Smooth muscle cell (in vitro differentiated cells): ENCODE results near the gene CT47B1. TPM values are rescaled to one million over a fixed set of nuclear protein-coding genes. Genes with fewer than 3 reads are reported as not detected.
"Not testable (repeated sequence)": the region's sequence is repeated elsewhere in the genome, so short reads cannot be mapped to it uniquely, and the experiment has no call there.

Experiments used
- DNase-seq: peaks from one replicate; lab custom pipeline; 2025; ENCODE audit not compliant: unreplicated experiment; lab: John Stamatoyannopoulos, UW
- H2AFZ ChIP-seq: fragments of 200-600 bp; sonication (generic); 2 replicates; pipeline ENCODE4 v1.6.0; 2016; ENCODE audit warnings: antibody characterized with exemption, low read depth, mild to moderate bottlenecking
- H3F3A ChIP-seq: fragments of 200-600 bp; sonication (generic); 2 replicates; pipeline ENCODE4 v1.6.0; 2017; ENCODE audit warnings: antibody characterized with exemption, low read depth
- H3K27ac ChIP-seq: fragments of 200-600 bp; sonication (generic); 2 replicates; pipeline ENCODE4 v1.5.1; 2016; ENCODE audit warnings: low read depth, mild to moderate bottlenecking
- H3K27me3 ChIP-seq: fragments of 200-600 bp; sonication (generic); 2 replicates; pipeline ENCODE4 v1.6.1; 2016; ENCODE audit warnings: low read depth, mild to moderate bottlenecking
- H3K36me3 ChIP-seq: fragments of 200-600 bp; sonication (generic); 2 replicates; pipeline ENCODE4 v1.5.1; 2016; ENCODE audit warnings: low read depth
- H3K4me1 ChIP-seq: fragments of 200-600 bp; sonication (generic); 2 replicates; pipeline ENCODE4 v1.5.1; 2016; ENCODE audit warnings: low read depth
- H3K4me2 ChIP-seq: fragments of 200-600 bp; sonication (generic); 2 replicates; pipeline ENCODE4 v1.6.0; 2016; ENCODE audit warnings: mild to moderate bottlenecking
- H3K4me3 ChIP-seq: fragments of 200-600 bp; sonication (generic); 2 replicates; pipeline ENCODE4 v1.5.1; 2016; ENCODE audit warnings: mild to moderate bottlenecking
- H3K79me2 ChIP-seq: fragments of 200-600 bp; sonication (generic); 2 replicates; pipeline ENCODE4 v1.6.0; 2016; ENCODE audit warnings: low read depth, mild to moderate bottlenecking
- H3K9ac ChIP-seq: fragments of 200-600 bp; sonication (generic); 2 replicates; pipeline ENCODE4 v1.6.0; 2016; ENCODE audit warnings: low read depth
- H3K9me3 ChIP-seq: fragments of 200-600 bp; sonication (generic); replicated peaks from 2 replicates; pipeline ENCODE4 v1.5.1; 2016; ENCODE audit warnings: low read depth
- H4K20me1 ChIP-seq: fragments of 200-600 bp; sonication (generic); 2 replicates; pipeline ENCODE4 v1.6.0; 2016; ENCODE audit warnings: low read depth
- CTCF ChIP-seq: fragments of 200-600 bp; sonication (generic); IDR thresholded peaks from 2 replicates; pipeline ENCODE4 v1.5.1; 2017; ENCODE audit warnings: borderline replicate concordance, mild to moderate bottlenecking, antibody characterized with exemption; ENCODE audit not compliant: insufficient read depth, poor library complexity, severe bottlenecking
- WGBS: methylation state at CpG from one replicate; pipeline ENCODE4 v1.1.7; 2016; ENCODE audit warnings: low lambda C conversion rate; 5-methylcytosine and 5-hydroxymethylcytosine counted together
- polyA plus RNA-seq: library from polyadenylated mRNA; unstranded; fragments of >200 nt; fragmentation: Nextera tagmentation; extraction: Ambion mirVana; gene quantifications from 2 replicates; pipeline ENCODE4 v1.2.1, GENCODE V29; 2016
- total RNA-seq: library from RNA; depleted of rRNA; stranded (reverse); fragments of >200 nt; gene quantifications from 2 replicates; pipeline ENCODE4 v1.2.3, GENCODE V29; 2014

The CT47B1 gene
- total and polyA plus RNA-seq, 2 experiments from 2014 or later = not detected

- H2AFZ ChIP-seq = no peak overlapping the region
- H3K9ac ChIP-seq = no peak overlapping the region
- no peaks in the 10 kb centered on the region for H3F3A ChIP-seq
- H3K27ac ChIP-seq = no peak overlapping the region
- no peak for TF ChIP-seq CTCF
- DNase-seq = no peak
- H3K79me2 ChIP-seq = no peaks in the 10 kb centered on the region
- H3K27me3 ChIP-seq = no peaks in the 10 kb centered on the region
- H3K36me3 ChIP-seq = no peaks in the 10 kb centered on the region
- no peak overlapping the region for H3K4me3 ChIP-seq
- no peaks in the 10 kb centered on the region for H3K4me1 ChIP-seq
- no peak overlapping the region for H3K4me2 ChIP-seq
- no peaks in the 10 kb centered on the region for H3K9me3 ChIP-seq
- no peaks in the 10 kb centered on the region for H4K20me1 ChIP-seq
Measured at GRCh38 chrX:120839491-120839890, 36.2 kb downstream of the CT47B1 start.

- H3K27me3 ChIP-seq, H4K20me1 ChIP-seq, H2AFZ ChIP-seq, DNase-seq, H3K4me1 ChIP-seq, H3K9ac ChIP-seq, H3K36me3 ChIP-seq, H3F3A ChIP-seq, H3K4me2 ChIP-seq, H3K79me2 ChIP-seq, H3K4me3 ChIP-seq, H3K27ac ChIP-seq, H3K9me3 ChIP-seq: not testable (repeated sequence)
- WGBS = 80% methylated on average over 1 of the region's 1 CpG
Measured at GRCh38 chrX:120827213-120827612, 48.5 kb downstream of the CT47B1 start.

GRCh38 chrX:120825146-120825545 lies 50.5 kb downstream of the CT47B1 start:
- 40% methylated on average over 2 of the region's 2 CpGs for WGBS
- no peak overlapping the region for H2AFZ ChIP-seq
- H3K4me2 ChIP-seq = no peak overlapping the region
- no peak for TF ChIP-seq CTCF
- H3K9me3 ChIP-seq = no peaks in the 10 kb centered on the region
- H3K9ac ChIP-seq = no peak overlapping the region
- no peak for DNase-seq
- no peaks in the 10 kb centered on the region for H3K27me3 ChIP-seq
- no peaks in the 10 kb centered on the region for H3K79me2 ChIP-seq
- no peak overlapping the region for H3K4me3 ChIP-seq
- no peaks in the 10 kb centered on the region for H3K4me1 ChIP-seq
- H4K20me1 ChIP-seq = no peaks in the 10 kb centered on the region
- H3K36me3 ChIP-seq = no peaks in the 10 kb centered on the region
- no peaks in the 10 kb centered on the region for H3F3A ChIP-seq
- no peak overlapping the region for H3K27ac ChIP-seq

- Histone ChIP-seq H3K27ac (no peak overlapping the region), H3K4me1 (no peaks in the 10 kb centered on the region), H2AFZ (no peak overlapping the region), H3K4me2 (no peak overlapping the region), H3K4me3 (no peak overlapping the region), H3K79me2 (no peaks in the 10 kb centered on the region), H3K27me3 (no peaks in the 10 kb centered on the region), H3K9me3 (no peaks in the 10 kb centered on the region), H3K36me3 (no peaks in the 10 kb centered on the region), H3F3A (no peaks in the 10 kb centered on the region), H4K20me1 (no peaks in the 10 kb centered on the region), H3K9ac (no peak overlapping the region)
- 61% methylated on average over 1 of the region's 1 CpG for WGBS
- no peak for TF ChIP-seq CTCF
- DNase-seq = no peak
Measured at GRCh38 chrX:120824021-120824420, 51.6 kb downstream of the CT47B1 start.
